Ascending aorta (tissue), 2 donors: ENCODE measurements around the gene ADNP2. TPM values are rescaled to one million over a fixed set of nuclear protein-coding genes. Genes with fewer than 3 reads are reported as not detected.

Experiments
- DNase-seq, 2 donors: peaks; one replicate each; pipeline ENCODE4 v3.0.0-alpha.2; 2019; ENCODE audit warnings: low spot score in 2 of 2
- H3K27ac ChIP-seq, 2 donors: fragments of 200-600 bp; sonication (generic); one replicate each; pipeline ENCODE4 v1.5.1; 2016 to 2017; ENCODE audit warnings: mild to moderate bottlenecking in 1 of 2
- H3K27me3 ChIP-seq: fragments of 200-600 bp; sonication (generic); one replicate; pipeline ENCODE4 v1.5.1; 2017
- H3K36me3 ChIP-seq, 2 donors: fragments of 200-600 bp; sonication (generic); one replicate each; pipeline ENCODE4 v1.5.1; 2016
- H3K4me1 ChIP-seq, 2 donors: fragments of 200-600 bp; sonication (generic); one replicate each; pipeline ENCODE4 v1.5.1; 2016 to 2017; ENCODE audit warnings: mild to moderate bottlenecking in 1 of 2
- H3K4me3 ChIP-seq, 2 donors: fragments of 200-600 bp; sonication (generic); one replicate each; pipeline ENCODE4 v1.5.1; 2016 to 2017; ENCODE audit warnings: mild to moderate bottlenecking in 1 of 2
- H3K9me3 ChIP-seq, 2 donors: fragments of 200-600 bp; sonication (generic); one replicate each; pipeline ENCODE4 v1.5.1; 2016
- intact Hi-C: fragments of 100-400 bp; cut with DNase I; formaldehyde crosslinking; loops from one replicate; pipeline ENCODE4 v1.15.1; 2023
- total RNA-seq: library from RNA; depleted of rRNA; stranded (reverse); fragments of >200 nt; gene quantifications from one replicate; pipeline ENCODE4 v1.1.0, GENCODE V29; 2016
- TF ChIP-seq, protein P1 (sequence below), 3 experiments: fragments of 200-600 bp in 2 of 3; fragments of 450-650 bp in 1 of 3; sonication (generic) in 2 of 3; IDR thresholded peaks; one replicate each; pipeline ENCODE4 v1.5.1; 2016 to 2019; ENCODE audit warnings: antibody characterized with exemption in 3 of 3, mild to moderate bottlenecking in 1 of 3, moderate library complexity in 1 of 3

Gene ADNP2
- total RNA-seq, 1 donor from 2014 or later: 6.8 TPM

DNA sequence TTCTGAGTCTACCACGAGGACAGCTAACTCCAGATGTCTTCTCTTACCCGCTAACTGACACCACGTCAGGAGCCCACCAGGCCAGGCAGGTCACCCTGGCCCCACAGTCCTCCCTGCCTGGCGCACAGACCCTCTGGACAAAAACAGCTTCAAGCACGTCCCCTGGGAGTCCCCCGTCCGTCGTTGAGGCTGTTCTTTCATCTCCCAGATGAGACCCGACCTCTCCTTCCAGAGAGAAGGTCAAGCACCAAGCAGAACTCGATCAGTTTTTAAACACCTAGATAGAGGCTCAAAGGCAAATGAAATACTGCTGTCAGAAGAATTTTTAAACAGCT is 80.4 kb downstream of the ADNP2 start:
- H3K36me3 ChIP-seq: no peaks in the 10 kb centered on the region
- no peak for DNase-seq
- H3K27ac ChIP-seq: no peak overlapping the region
- H3K9me3 ChIP-seq: no peaks in the 10 kb centered on the region
- TF ChIP-seq, protein P1, sequence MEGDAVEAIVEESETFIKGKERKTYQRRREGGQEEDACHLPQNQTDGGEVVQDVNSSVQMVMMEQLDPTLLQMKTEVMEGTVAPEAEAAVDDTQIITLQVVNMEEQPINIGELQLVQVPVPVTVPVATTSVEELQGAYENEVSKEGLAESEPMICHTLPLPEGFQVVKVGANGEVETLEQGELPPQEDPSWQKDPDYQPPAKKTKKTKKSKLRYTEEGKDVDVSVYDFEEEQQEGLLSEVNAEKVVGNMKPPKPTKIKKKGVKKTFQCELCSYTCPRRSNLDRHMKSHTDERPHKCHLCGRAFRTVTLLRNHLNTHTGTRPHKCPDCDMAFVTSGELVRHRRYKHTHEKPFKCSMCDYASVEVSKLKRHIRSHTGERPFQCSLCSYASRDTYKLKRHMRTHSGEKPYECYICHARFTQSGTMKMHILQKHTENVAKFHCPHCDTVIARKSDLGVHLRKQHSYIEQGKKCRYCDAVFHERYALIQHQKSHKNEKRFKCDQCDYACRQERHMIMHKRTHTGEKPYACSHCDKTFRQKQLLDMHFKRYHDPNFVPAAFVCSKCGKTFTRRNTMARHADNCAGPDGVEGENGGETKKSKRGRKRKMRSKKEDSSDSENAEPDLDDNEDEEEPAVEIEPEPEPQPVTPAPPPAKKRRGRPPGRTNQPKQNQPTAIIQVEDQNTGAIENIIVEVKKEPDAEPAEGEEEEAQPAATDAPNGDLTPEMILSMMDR (IDR thresholded peaks at IDR 0.05): no peak
- H3K27me3 ChIP-seq: no peaks in the 10 kb centered on the region
- no peaks in the 10 kb centered on the region for H3K4me1 ChIP-seq
- intact Hi-C loops: no loop called here
- no peak overlapping the region for H3K4me3 ChIP-seq

Other genes starting within 250 kb of the ADNP2 start
- gene SLC66A2, start 157.6 kb upstream of the ADNP2 start, total RNA-seq: 52.9 TPM
- gene HSBP1L1, start 144.6 kb upstream of the ADNP2 start, total RNA-seq: 1.3 TPM
- 16.5 TPM for gene TXNL4A, start 120.7 kb upstream of the ADNP2 start, total RNA-seq
- 23.1 TPM for gene RBFA, start 74.8 kb upstream of the ADNP2 start, total RNA-seq
- gene PARD6G, start 138.3 kb downstream of the ADNP2 start, total RNA-seq: 7.9 TPM